ENCODE results near the gene TMPRSS13.
"Not testable (repeated sequence)": the region's sequence is repeated elsewhere in the genome, so short reads cannot be mapped to it uniquely, and the experiment has no call there.

Gene TMPRSS13

DNA sequence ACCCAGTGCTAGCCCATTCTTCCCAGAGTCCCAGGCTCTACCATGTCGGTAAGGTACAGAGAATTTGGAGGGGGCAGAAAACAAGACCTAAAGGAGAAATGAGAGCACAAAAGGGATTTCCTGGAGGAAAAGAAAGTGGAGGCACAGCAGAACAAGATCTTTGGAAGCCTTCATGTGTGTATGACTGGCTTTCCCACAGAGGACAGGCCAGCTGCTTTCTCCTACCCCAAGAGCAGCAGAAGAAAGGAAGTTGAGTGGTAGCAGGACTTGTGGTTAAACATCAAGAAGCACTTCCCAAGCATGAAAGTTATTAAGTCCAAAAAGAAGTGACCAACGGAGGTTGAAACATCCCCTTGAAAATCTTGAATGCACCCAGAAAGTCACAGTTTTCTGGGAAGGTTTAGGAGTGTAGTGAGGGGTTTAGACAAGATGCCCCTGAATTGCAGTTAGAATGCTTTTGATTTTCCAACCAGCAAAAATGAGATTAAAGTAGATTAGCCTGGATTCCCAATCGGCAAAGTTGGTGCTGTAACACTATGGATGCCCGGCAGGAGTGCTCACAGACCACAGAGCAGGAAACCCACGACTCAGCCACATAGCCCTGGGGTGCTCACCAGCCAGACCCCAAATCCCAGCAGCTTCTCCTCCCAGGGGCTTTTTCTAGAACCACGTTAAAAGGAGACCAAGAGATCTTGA lies 608 bp downstream of the TMPRSS13 start:
- no peak for DNase-seq

DNA sequence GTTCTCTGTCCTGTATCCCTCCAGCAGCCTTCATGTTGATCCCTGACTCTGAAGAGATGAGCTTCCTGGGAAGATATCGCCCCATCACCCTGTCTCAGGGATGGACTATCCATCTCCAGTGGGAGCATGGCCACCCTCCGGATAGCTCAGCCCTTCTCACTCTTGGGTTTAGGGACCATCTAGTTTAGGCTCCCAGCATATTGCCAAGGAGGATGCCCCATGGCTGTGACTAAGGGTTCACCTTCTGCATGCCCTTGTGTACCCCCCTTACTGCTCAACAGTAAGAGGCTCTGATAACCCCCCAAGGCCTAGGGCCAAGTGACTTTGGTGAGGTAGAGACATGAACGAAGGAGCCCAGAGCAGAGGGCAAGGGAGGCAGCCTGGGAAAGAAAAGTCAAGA lies 1.3 kb downstream of the TMPRSS13 start:
- no peak for DNase-seq

DNA sequence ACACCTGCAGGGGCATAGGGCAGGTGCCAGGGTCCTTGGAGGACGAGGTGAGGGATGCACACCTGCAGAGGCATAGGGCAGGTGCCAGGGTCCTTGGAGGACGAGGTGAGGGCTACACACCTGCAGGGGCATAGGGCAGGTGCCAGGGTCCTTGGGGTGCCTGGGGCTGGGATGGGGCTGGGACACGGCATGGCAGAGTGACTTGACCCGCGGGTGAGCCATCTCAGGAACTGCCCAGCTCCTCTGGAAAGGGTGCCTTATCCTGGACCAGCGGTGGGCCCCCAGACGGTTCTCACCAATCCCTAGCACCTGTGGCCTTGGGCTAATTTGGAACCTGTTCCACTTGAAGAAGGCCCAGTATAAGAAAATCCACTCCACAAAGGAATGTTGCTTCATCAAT lies 3.0 kb downstream of the TMPRSS13 start:
- not testable (repeated sequence) for DNase-seq

DNA sequence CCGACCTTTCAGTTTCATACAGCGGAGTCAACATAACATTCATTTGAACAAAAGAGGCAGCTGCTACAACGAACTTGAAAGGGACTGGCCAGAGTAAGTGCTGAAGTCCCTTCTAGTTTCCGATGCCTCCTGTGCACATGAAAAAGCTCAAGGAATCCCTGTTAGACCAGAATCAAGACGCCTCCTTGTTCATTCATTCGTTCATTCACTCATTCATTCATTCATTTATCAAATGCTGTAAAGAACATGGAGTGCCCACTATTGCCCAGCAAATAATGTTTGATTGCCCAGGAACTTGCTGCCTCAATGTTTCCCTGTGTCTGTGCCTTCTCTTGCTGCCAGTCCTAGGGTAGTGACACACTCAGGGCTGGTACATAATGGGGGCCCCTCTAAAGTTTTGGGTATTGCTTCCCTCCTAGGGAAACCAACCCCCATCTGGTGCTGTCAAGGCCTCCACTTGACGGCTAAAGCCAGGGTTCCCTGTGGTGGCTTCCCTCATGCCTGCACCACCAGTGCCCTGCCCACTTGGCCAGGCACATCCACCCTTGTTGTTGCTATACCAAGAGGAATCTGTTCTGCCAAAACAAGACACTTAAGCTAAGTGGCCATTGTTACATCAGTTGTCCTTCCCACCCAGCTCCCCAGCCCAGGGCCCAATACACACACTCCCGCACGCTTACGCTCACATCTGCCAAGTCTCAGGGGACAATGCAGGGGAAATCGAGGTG lies 3.8 kb downstream of the TMPRSS13 start:
- no peak for DNase-seq

DNA sequence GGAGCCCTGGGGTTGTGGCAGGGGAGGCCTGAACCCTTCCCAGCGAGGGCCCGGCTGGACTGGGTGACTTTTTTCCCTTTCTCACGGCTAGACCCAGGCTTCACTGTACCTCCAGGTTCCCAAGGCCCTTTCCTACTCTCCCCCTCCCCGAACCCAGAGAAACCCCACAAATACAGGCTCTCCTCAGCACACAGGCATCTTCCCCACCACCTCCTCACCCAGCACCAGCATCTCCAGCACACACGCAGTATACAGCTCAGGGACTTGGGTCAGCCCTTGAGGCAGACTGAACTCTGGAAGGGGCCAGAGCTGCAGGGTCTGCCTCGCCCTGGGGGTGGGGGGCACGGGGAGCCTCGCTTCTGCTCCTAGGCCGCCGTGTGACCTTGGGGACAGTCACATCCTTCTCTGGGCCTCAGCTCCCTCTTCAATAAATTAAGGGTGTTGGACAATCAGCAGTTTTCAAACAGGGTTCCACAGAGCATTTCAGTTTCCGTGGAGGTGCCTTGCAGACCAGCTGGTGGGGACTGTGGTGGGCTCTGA lies 4.5 kb downstream of the TMPRSS13 start:
- no peak for DNase-seq

DNA sequence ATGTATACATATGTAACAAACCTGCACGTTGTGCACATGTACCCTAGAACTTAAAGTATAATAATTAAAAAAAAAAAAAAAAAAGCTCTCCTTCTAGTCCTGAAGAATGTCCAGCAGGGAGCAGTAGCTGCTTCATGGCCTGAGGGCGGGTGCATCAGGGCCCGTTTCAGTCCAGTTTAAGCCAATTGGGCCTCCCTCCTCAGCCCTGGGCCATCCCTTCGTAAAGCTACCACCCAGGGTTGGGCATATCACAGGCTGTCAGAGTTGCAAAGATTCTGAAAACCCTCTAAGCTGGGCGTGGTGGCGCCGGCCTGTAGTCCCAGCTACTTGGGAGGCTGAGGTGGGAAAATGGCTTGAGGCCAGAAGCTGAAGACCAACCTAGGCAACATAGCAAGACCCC lies 5.4 kb downstream of the TMPRSS13 start:
- no peak for DNase-seq

DNA sequence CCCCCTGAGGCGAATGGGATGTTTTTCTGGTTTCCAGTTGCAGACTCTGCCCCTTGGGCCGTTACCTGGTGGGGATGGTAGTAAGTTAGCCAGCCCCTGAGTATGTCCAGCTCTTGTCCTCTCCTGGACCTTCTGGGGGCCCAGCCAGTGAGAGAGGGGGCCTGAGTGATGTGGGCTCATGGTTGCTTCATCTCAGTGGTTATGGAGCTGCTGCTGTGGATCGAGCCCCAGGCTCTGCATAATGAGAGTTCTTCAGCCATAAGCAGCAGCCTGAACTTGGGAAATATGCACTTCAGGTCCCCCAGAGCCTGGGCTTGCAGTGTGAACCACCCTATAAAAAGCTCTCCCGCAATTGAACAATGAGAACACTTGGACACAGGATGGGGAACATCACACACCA lies 5.9 kb downstream of the TMPRSS13 start:
- no peak for DNase-seq

DNA sequence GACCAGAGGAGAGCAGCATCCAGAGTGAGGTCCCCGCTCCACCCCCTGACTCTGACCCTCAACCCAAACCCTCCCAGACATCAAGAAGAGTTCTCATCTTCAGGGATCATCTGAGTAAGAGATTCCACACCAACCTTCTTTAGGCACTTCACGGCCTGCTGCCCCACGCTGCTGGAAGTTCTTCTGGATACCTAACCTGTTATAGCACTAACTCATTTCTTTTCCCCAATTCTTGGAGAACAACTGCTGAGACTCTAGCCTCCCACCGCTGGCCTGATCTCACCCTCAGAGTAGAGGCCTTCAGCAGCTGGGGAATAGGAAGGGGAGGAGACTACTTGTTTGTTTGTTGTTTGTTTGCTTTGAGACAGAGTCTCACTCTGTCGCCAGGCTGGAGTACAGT lies 7.3 kb downstream of the TMPRSS13 start:
- no peak for DNase-seq

DNA sequence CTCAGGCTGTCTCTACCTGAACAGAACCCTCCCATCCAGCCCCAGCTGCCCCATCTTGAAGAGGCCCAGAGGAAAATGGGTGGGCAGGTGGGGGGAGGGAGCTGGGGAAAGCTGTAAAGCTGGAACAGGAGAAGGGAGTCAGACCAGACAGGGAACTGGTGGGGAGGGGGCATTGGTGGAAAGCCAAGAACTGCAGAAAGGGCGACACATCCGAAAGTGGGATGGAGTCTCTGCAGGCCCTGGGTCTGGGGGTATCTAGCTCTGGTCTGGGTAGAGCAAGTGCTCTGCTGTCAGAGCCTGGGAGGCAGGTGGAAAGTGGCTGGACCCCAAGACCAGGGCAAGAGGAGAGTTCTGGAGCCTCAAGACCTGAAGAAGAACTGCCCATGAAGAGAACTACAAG lies 7.7 kb downstream of the TMPRSS13 start:
- no peak for DNase-seq

DNA sequence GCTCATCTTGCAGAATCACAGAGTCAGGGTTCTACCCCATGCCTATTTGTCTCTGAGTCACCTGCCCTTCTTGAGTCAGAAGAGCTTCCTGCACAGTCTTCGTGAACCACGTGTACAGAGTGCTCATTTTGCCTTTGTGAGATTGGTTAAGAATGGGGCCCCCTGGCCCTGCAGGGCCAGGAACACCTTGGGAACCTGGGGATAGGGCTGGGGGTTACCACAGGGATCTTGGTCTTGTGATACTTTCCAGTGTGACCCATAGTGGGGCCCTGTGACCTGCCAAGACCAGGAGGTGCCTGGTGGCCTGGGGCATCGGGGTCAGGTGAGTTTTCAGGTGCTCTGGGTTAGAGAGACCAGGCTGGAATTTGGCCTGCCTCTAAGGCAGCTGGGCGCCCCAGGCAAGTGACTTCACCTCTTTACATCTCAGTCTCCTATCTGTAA lies 9.4 kb downstream of the TMPRSS13 start:
- no peak for DNase-seq

DNA sequence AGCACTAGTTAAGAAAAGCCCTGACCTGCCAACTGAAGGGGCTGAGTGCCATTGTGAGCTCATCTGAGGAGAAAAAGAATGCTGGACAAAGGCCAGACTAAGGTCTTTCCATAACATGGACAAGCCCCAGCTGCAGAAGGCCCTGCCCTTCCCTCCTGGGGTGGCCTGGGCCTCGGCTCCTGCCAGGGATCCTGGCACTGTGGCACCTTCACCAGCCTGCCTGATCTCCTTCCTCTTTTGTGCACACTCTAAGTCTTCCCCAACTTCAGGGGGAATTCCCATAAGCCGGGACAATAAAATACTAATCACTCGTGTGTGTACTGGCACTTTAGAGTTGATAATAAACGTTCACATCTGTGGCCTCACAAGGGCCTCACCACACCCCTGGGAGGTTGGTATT lies 9.9 kb downstream of the TMPRSS13 start:
- peak; percentile 14 for DNase-seq

DNA sequence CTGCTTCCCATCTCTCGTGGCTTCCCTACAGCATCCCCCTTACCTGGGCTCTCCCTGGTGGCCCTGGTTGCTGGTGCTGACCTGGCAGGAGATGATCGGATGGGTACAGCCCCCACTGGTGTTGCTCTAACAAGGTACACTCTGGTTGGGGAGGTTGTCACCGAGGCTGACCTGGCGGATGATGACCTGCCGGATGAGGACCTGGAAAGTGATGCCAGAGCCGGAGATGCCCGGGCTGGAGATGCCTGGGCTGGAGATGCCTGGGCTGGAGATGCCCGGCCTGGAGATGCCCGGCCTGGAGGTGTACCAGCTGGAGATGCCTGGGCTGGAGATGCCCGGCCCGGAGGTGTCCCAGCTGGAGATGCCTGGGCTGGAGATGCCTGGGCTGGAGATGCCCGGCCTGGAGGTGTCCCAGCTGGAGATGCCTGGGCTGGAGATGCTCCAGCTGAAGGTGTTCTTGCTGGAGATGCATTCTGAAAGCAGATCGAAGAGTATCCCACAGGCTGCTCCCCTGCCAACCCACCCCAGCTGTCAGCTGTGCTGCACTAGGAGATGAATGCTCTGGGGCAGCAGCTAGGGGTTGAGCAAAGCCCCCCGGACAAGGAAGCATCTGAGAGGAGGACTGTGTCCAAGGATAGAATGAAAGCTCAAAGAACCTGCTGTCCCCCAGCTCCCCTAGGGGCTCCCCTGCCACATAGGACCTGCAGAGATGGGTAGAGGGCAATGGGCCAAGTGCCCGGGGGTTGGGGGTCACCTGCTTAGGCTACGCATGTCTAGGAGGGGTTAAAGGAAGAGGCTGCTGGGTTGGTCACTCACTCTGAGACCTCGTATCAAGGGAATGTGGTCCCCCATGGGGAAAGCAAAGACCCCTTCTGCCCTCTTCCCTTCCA lies 10.6 kb downstream of the TMPRSS13 start:
- peak; percentile 17 for DNase-seq

DNA sequence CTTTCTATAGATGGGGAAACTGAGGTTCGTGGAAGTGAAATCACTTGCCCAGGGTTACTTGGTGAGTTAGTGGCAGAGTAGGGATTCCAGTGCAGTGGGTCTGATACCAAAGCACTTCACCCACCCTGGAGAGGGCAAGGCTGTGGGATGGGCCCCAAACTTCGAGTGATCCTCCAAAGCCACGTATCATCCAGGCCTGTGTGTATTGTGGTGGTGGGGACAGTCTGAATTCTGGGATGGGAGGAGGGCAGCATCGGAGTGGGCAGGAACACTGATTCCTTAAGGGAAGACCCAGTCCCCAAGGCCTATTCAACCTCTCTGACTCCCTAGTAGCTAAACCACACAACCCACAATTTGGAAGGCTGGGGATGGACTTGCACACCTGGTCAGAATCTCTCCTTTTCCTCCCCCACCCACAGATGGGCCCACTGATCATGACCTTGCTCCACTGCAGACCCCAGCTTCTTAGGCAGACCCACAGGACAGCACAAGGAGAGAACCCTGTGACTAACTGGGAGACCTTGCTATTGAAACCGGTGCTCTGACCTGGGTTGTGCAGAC lies 11.5 kb downstream of the TMPRSS13 start:
- DNase-seq: peak; percentile 5

DNA sequence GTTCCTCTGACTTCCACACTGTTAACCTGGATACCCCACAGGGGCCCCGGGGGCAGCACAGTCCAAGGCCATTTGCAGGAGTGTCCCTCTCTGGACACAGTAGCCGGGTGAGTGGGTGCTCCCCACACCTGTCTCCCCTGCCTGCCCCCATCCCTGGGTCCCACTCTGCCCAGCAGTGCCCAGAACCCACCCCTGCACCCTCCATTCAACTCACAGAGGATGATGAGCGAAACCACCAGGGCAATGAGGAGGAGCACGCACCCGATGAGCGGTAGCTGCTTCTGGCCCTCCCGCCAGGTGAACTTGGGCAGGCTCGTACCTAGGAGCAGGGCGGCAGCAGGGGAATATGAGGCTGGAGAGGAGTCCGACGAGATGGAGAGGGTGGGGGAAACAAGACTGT lies 12.2 kb downstream of the TMPRSS13 start:
- peak; percentile 2 for DNase-seq

DNA sequence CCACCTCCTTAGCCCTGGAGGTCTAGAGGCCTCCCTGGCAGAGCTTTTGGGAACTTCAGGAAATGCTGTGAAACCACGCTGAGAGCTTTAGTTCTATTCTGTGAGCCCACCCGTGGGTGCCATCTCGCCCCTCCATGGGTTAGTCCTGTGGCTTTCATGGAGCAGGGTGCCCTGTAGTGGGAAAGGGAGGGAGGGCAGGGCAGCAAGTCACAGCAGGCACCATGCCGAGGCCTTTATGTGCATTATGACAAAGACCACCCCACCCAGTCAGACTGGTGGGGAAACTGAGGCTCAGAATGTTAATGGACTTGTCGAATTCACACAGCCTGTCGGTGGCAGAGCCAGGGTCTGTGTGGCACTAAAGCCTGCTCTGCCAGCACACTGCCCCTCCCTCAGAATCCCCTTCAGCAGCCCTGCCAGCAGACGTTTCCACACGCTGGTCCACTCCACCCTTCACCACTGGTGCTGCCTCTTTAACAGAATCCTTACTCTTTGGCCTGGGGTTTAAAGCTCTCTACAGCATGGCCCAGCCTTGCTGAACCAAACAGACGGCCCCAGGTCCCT lies 13.4 kb downstream of the TMPRSS13 start:
- no peak for DNase-seq

DNA sequence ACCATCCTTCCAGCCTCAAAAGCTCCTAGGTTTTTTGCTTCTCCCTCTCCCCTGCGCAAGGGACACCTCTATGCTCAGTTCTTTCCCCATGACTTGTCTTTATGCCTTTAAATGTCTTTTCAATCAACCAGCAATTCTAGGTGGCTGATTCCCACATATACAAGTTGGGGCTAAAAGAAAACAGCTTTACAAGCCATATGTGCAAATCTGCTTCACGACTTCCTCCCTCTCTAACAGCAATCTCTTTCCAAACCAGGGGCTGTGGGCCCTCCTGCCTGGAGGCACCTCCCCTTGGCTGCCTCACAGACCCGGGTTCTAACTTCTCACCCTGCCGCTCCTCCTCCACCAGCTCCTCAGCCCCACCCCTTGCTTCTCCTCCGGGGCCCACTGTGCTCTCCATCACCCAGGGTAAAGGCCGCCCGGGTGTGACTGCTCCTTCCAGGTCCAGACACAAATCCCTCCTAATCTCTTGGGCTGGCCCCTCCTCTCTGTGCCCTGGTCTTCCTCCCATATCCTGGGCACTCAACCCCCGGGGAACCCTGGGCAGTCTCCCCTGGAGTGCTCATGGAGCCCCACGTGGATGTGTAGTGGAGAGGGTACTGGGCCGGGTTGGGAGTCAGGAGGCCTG lies 14.1 kb downstream of the TMPRSS13 start:
- DNase-seq: no peak

DNA sequence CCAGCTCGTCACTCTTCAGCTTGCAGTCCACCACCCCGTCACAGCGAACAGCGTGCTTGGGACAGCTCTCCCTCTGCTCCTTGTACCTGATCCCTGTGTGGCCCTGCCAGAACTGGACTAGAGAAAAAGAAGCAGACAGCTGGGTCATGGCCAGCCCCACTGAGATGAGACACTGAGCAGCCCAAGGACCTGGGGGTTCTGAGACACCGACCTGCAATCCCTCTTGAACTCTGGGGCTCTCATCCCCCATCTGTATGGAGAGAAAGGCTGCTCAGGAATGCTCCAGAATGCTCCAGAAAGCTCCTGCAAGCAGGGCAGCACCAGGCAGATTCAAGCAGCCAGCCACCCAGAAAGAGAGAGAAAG lies 14.8 kb downstream of the TMPRSS13 start:
- DNase-seq: no peak

DNA sequence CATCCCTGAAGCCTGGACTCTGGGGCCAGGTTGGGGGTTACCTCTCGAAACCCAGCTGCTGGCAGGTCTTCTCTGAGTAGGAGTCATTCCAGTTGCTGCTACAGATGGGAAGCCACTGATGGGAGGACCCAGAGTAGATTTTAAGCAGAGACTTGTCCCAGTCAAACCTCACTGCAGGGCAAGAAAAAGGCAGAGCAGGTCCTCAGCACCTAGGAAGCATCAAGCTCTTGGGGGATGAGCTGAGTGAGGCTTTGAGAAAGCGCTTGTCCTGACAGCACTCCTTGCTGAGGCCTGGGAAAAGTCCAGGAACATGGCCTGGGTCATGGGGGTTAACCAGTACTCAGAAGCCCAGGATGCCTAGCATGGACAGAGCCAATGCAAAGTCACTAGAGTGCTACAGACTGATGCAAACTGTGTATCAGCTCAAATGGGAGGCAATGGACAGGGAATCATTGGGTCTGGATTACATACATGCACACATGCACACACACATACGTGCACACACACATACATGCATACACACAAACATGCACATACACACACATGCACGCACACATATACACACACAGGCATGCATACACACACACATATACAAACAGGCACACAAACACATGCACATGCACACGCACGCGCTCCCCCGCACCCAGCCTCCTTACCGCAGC lies 15.3 kb downstream of the TMPRSS13 start:
- no peak for DNase-seq

DNA sequence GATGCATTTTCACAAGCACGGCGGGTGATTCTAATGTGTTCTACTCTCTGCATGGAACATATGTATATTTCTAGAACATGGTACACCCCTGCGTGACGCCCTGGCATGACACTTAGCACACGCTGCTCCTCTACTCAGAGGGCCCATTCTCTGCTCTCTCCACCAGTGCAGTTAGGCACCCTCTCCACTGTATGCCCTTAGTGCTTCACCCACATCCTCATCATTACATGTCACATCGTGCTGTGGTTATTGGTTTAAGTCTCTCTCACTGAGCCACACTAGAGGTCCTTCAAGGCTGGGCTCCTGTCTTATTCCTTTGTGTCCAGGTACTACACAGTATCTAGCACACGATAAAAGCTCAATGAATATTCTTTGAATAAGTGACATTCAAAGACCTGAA lies 16.7 kb downstream of the TMPRSS13 start:
- no peak for DNase-seq

DNA sequence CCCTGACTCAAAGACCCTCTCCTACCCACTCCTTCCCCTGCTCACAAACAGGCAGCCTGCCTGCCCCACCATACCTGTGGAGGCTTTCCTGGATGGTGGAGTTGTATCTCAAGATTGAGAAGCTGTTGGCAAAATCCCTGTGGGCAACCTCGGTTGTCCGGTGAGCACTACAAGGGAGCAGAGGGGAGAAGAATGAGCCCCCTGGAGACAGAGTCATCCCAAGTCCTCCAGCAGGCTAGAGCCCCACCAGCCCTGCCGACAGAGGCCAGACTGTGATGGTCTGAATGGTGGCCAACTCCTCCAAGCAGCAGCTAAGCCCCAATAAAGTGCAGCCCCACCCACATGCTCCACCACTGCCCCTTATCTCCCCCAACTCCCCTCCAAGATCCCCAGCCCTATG lies 17.5 kb downstream of the TMPRSS13 start:
- DNase-seq: peak; percentile 11

DNA sequence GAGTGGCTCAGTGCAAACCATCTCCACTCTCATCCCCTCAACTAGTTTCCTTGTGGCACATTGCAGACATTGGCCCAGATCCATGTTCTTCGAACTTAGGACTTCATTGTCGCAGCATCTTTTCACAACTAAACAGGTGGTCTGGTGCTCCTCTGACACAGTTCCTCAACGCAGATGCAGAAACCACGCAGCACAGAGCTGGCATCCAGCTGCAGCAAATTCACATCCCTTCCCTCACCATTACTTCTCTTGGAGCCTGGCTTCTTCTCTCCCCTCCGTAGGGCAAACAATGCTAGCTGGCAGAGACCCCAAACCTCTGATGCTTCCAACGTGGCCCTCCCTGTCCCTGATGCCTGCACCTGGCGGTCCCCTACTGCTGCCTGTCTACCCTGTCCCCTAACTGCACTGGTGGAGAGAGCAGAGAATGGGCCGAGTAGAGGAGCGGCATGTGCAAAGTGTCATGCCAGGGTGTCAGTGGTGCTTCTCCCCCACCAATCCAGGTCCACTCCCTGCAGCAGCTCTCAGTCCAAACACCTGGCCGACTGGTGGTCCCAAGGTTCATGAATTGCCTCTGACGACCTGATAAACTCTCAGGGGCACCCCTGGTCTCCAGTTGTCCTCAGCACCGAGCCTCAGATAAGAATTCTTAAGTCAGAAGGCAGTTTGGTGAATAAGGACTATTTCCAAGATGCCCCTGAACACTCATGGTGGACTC lies 18.1 kb downstream of the TMPRSS13 start:
- peak; percentile 15 for DNase-seq

Measured in femur (tissue), 1 donor.